ENCODE measurements around the gene PNMA5.
"Not testable (repeated sequence)": the region's sequence is repeated elsewhere in the genome, so short reads cannot be mapped to it uniquely, and the experiment has no call there.

Gene PNMA5

DNA sequence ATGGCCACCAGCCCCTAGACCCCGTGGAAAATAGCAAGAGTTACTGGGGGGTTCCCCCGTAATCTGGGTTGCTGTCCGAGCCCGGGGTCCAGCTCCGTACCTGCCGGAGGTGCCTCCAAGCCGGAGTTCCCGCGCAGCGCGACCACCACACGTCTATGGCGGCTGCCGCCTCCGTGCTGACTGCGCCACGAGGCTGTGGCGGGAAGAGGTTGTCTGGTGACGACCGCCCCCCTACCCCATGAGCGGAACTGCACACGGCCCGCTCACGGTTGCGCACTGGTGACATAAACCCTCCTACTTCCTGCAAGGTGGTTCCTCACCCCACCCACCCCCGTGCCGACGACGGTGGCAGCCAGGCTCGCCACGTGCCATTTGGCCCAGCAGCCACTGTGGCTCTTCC lies at the start of gene PNMA5:
TSS of gene PNMA5 (minus strand) at position 184 of the 400 bp plus-strand sequence. CDS start 2,518 bp downstream, outside the sequence.
- no peak for FAIRE-seq

GRCh38 chrX:153032397-153033118 lies 38.6 kb upstream of the PNMA5 start:
- FAIRE-seq, result no peak

DNA sequence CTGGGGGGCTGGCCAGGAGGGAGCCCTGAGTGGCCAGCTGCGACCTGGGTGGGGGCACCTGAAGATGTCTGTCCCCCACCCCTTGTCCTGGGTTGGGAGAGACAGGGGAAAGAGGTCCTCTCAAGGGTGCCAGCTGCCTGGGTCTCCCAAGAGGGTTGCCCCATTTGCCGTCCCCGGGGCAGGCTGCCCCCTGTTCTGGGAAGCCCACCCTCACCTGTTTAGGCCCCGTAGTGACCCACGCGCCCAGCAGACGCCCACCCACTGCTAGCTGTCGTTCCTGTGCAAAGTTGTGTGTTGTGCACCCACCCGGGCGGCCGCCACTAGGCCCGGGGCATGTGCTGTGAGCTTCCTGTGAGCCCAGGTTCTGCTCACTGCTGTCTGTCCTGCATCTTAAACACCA lies 36.9 kb upstream of the PNMA5 start:
- FAIRE-seq, result no peak

GRCh38 chrX:153029875-153030274 lies 36.0 kb upstream of the PNMA5 start:
- FAIRE-seq, result no peak

DNA sequence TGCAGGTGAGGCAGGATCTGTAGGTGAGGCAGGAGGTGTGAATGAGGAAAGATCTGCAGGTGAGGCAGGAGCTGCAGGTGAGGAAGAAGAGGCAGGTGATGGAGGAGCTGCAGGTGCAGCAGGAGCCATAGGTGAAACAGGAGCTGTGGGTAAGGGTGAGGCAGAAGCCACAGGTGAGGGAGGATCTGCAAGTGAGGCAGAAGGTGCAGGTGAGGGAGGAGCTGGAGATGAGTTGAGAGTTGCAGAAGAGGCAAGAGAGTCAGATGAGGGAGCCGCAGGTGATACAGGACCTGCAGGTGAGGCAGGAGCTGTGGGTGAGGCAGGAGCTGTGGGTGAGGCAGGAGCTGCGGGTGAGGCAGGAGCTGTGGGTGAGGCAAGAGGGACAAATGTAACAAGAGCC lies 35.2 kb upstream of the PNMA5 start:
- FAIRE-seq, result no peak

GRCh38 chrX:153028487-153028886 lies 34.6 kb upstream of the PNMA5 start:
- FAIRE-seq, result not testable (repeated sequence)

DNA sequence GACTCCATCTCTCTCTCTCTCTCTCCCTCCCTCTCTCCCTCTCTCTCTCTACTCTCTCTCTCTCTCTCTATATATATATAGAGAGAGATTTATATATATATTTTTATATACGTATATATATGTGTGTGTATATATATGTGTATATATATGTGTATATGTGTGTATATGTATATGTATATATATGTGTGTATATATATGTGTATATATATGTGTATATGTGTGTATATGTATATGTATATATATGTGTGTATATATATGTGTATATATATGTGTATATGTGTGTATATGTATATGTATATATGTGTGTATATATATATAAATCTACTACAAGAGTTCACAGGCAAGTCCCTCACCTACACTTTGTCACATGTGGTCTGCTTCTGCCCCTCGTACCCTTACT lies 32.6 kb upstream of the PNMA5 start:
- FAIRE-seq, result not testable (repeated sequence)

DNA sequence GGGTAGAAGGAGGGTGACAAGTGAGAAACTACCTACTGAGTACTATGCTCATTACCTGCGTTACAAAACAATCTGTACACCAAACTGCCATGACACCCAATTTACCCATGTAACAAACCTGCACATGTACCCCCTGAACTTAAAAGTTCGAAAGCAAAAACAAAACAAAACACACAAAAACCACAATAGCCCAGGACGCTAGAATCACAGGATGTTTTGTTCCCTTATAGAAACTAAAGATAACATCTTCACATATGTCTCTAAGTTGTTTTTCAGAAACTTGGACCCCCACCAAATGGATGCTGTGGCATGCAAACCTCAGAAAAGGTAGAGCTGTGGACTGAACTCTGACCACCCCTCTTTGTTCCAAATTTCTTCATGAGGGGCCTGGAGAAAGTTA lies 25.2 kb upstream of the PNMA5 start:
- no peak for FAIRE-seq

DNA sequence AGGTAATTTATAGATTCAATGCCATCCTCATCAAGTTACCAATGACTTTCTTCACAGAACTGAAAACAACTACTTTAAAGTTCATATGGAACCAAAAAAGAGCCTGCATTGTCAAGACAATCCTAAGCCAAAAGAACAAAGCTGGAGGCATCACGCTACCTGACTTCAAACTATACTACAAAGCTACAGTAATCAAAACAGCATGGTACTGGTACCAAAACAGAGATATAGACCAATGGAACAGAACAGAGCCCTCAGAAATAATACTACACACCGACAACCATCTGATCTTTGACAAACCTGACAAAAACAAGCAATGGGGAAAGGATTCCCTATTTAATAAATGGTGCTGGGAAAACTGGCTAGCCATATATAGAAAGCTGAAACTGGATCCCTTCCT lies 23.3 kb upstream of the PNMA5 start:
- FAIRE-seq, result not testable (repeated sequence)

GRCh38 chrX:153004780-153005179 lies 10.9 kb upstream of the PNMA5 start:
- FAIRE-seq, result no peak

GRCh38 chrX:153003981-153004380 lies 10.1 kb upstream of the PNMA5 start:
- FAIRE-seq, result no peak

DNA sequence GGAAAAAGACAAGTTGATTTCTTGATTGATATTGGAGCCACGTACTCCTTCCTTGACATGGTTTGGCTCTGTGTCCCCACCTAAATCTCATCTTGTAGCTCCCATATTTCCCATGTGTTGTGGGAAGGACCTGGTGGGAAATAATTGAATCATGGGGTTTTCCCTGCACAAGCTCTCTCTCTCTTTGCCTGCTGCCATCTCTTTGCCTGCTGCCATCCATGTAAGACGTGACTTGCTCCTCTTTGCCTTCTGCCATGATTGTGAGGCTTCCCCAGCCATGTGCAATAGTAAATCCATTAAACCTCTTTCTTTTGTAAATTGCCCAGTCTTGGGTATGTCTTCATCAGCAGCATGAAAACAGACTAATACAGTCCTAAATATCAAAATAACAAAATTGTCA lies 8.3 kb upstream of the PNMA5 start:
- not testable (repeated sequence) for FAIRE-seq

- no peak for FAIRE-seq
These were observed 3.4 kb upstream of the PNMA5 start for GRCh38 chrX:152997337-152997736.

GRCh38 chrX:152992115-152992514 lies 1.8 kb downstream of the PNMA5 start:
- no peak for FAIRE-seq

DNA sequence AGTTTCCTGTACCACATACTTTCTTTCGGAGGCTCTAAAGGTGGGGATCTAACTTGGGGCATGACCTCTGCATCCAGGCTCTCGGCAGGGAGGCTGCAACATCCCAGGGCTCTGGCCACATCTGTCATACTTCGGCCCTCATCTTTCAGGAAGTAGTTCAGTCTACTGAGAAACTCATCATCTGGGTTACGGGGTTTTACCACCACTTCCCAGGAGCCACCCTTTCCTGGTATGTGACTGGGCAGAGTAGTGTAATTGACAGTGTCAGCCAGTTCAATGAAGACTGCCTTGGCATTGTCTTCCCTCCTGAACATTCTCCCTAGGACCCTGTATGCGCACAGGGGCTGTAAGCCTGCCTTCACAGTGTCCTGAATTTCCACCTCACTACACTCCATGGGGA lies 2.8 kb downstream of the PNMA5 start:
- no peak for FAIRE-seq

GRCh38 chrX:152989292-152989658 lies 4.6 kb downstream of the PNMA5 start:
- no peak for FAIRE-seq

- FAIRE-seq, result no peak
These were observed 5.2 kb downstream of the PNMA5 start for GRCh38 chrX:152988536-152989291.

- FAIRE-seq, result no peak
These were observed 6.1 kb downstream of the PNMA5 start for GRCh38 chrX:152987801-152988200.

- FAIRE-seq, result not testable (repeated sequence)
These were observed 6.8 kb downstream of the PNMA5 start for GRCh38 chrX:152987156-152987555.

- not testable (repeated sequence) for FAIRE-seq
These were observed 8.5 kb downstream of the PNMA5 start for GRCh38 chrX:152985383-152985782.

DNA sequence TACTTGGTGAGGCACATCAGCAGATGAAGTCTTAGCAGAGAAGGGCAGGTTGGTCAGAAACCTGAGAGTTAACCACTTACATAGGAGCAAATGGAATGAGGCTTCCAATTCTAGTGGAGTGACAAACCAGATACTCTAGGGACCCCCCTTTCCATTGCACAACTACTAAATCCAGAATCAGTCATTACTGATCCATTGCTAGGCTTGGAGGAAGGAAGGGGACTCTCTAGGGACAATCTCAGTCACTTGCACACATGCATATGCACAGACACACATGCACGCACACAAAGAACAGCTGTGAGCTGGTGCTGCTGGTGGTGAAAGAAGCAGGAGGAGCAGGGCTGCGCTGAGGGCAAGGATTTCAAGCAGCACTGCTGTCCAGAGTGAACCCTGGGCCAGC lies 25.7 kb downstream of the PNMA5 start:
- FAIRE-seq, result no peak

- FAIRE-seq, result no peak
These were observed 33.8 kb downstream of the PNMA5 start for GRCh38 chrX:152960115-152960514.

DNA sequence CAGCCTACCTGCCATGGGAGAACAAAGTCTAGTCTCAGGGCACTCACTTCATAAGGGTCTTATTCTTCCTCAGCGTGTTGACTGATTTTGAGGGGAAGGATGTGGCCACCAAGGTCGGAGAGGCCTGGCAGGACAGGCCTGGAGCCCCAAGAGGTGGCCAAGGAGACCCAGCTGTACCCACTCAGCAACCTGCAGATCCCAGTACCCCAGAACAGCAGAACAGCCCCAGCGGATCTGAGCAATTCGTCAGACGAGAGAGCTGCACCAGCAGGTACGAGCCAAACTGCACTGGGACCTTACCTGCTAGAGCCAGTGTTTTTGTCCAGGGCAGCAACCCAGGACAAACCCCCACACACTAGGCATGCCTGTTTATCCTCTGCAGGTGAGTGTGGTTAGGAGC lies 34.3 kb downstream of the PNMA5 start:
- no peak for FAIRE-seq

Data from G401.6 (cell line).